HUES64 (cell line): ENCODE measurements around the gene AKIP1. TPM values are rescaled to one million over a fixed set of nuclear protein-coding genes. Genes with fewer than 3 reads are reported as not detected.

Experiments used
- H3K27ac ChIP-seq: 2 replicates; pipeline ENCODE4 v1.7.0; 2013; ENCODE audit warnings: low read depth, low read length, inconsistent platforms
- H3K27me3 ChIP-seq: 2 replicates; pipeline ENCODE4 v1.6.1; 2013; ENCODE audit warnings: mild to moderate bottlenecking, low read length; ENCODE audit not compliant: insufficient read depth
- H3K36me3 ChIP-seq: 2 replicates; pipeline ENCODE4 v1.6.1; 2013; ENCODE audit warnings: mild to moderate bottlenecking, low read length; ENCODE audit not compliant: insufficient read depth
- H3K4me1 ChIP-seq: 2 replicates; pipeline ENCODE4 v1.6.1; 2013; ENCODE audit warnings: mild to moderate bottlenecking, low read length, moderate library complexity; ENCODE audit not compliant: insufficient read depth
- H3K4me3 ChIP-seq: 2 replicates; pipeline ENCODE4 v1.5.1; 2013; ENCODE audit warnings: mild to moderate bottlenecking, low read length, moderate library complexity
- H3K9ac ChIP-seq: 2 replicates; pipeline ENCODE4 v1.6.1; 2013; ENCODE audit warnings: mild to moderate bottlenecking, low read depth, low read length
- H3K9me3 ChIP-seq: 2 replicates; pipeline ENCODE4 v1.6.1; 2013; ENCODE audit warnings: low read depth, low read length; ENCODE audit not compliant: insufficient read depth
- WGBS: fragments of 150-250, 120-280 bp; methylation state at CpG from one replicate; pipeline ENCODE4 v1.1.7; 2013; ENCODE audit warnings: missing lambda C conversion rate; 5-methylcytosine and 5-hydroxymethylcytosine counted together
- polyA plus RNA-seq, 2 experiments: library from polyadenylated mRNA; stranded (reverse); fragments of 50-300 nt; gene quantifications; one replicate each; pipeline ENCODE4 v1.2.3, GENCODE V29; 2013

AKIP1 gene, protein sequence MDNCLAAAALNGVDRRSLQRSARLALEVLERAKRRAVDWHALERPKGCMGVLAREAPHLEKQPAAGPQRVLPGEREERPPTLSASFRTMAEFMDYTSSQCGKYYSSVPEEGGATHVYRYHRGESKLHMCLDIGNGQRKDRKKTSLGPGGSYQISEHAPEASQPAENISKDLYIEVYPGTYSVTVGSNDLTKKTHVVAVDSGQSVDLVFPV
- polyA plus RNA-seq (2013, experiment 1 of 2), result 22.2 TPM
- polyA plus RNA-seq (2013, experiment 2 of 2), result 21.9 TPM

DNA sequence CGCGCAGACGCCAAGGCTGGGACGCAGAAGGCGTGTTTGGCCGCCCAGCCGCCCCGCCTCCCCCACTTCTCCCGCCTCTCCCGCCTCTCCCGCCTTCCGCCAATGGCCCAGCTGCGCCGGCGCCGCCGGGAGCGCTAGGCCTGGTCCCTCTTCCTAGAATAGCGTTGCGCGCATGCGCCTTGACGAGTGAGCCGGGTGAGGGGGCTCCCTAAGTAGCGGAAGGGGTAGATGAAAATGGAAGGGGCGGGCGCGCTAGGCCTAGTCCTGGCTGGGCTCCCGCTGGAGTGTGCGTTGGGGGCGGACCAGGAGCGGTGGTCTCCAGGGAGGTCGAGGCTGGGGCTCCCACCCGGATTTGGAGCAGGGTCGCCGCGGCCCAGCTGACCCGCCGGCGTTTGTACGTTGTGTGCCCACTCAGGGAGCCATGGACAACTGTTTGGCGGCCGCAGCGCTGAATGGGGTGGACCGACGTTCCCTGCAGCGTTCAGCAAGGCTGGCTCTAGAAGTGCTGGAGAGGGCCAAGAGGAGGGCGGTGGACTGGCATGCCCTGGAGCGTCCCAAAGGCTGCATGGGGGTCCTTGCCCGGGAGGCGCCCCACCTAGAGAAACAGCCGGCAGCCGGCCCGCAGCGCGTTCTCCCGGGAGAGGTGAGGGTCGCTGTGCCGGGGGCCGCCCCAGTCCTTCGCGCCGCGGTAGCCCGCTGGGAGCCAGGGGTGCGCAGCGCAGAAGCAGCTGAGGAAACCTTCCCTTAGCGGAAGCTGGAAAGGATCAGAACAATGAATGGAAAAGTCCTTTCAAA lies at the start of gene AKIP1:
TSS of gene AKIP1 (plus strand) at position 161 of the 795 bp plus-strand sequence. CDS start at position 422, 261 bp downstream.
- H3K27ac ChIP-seq, result peak within 1 kb of the TSS; percentile 65
- H3K36me3 ChIP-seq, result peaks cover 10% of the 10 kb centered on the region
- H3K4me3 ChIP-seq, result peak within 1 kb of the TSS; percentile 72
- no peaks in the 10 kb centered on the region for H3K9me3 ChIP-seq
- WGBS, result under 1% methylated on average over 68 of the region's 68 CpGs
- H3K9ac ChIP-seq, result peak within 1 kb of the TSS; percentile 73
- H3K4me1 ChIP-seq, result peaks cover 9% of the 10 kb centered on the region; the same call in 1 of the 2 replicates
- peaks cover 25% of the 10 kb centered on the region for H3K27me3 ChIP-seq

DNA sequence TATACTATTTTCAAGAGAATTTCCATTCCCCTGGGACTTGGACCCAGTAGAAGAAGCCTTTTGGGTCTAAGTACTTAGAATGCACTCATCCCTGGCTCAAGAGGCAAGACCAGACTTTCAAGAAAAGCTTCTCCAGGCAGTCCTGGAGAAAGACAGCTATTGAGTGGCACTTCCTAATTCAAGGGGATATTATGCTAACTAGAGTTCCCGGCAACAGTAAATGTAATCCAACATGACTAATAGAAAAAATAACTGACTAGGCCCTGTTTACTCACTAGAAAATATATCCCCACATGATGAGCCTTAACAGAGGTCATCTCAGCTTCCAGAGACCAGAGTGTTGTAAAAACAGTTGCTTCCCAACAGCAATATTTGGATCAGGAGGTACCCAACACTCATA lies 47.2 kb upstream of the AKIP1 start:
- H3K27ac ChIP-seq, result no peak overlapping the region
- H3K9ac ChIP-seq, result no peak overlapping the region
- H3K27me3 ChIP-seq, result no peaks in the 10 kb centered on the region
- H3K9me3 ChIP-seq, result no peaks in the 10 kb centered on the region
- peaks cover 10% of the 10 kb centered on the region for H3K4me1 ChIP-seq
- no peaks in the 10 kb centered on the region for H3K36me3 ChIP-seq
- no peak overlapping the region for H3K4me3 ChIP-seq
- 55% methylated on average over 1 of the region's 1 CpG for WGBS

DNA sequence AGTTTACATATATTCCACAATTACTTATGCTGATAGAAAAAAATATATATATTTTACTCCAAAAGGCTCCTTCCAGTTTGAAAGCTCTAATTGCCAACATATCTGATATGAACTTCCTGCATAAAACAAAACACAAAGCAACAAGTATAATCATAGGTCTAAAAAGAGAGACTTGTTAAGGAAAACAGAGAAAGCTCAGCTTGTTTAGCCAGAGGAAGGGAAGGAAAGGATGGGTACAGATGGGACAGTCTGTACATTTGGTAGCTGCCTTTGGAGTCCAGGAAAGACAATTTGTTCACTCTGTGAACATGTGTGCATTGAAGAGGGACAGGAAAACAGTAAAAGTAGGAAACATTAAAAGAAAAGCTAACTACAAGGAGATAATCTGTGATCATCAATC lies 45.7 kb upstream of the AKIP1 start:
- no peaks in the 10 kb centered on the region for H3K9me3 ChIP-seq
- H3K9ac ChIP-seq, result no peak overlapping the region
- peaks cover 17% of the 10 kb centered on the region for H3K4me1 ChIP-seq
- H3K4me3 ChIP-seq, result no peak overlapping the region
- no peaks in the 10 kb centered on the region for H3K36me3 ChIP-seq
- H3K27me3 ChIP-seq, result no peaks in the 10 kb centered on the region
- no peak overlapping the region for H3K27ac ChIP-seq

DNA sequence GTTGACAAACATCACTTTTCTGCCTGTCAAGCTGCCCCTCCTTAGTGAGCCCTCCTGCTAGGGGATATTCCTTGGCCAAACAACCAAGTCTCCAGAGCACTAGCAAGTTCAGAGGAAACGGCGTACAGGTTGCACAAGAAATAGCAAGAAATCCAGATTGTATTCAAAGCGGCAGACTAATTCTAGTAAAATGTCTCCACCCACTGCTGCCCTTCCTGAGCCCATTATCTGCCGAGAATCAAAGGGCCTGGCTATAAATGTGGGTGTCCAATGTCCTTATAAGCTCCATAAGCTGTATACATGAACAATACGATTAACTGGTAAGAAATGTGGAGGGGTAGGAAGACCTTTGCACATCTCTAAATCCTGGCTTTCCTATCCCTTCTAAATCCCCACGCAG lies 44.0 kb upstream of the AKIP1 start:
- 64% methylated on average over 4 of the region's 6 CpGs for WGBS
- peaks cover 22% of the 10 kb centered on the region for H3K4me1 ChIP-seq

DNA sequence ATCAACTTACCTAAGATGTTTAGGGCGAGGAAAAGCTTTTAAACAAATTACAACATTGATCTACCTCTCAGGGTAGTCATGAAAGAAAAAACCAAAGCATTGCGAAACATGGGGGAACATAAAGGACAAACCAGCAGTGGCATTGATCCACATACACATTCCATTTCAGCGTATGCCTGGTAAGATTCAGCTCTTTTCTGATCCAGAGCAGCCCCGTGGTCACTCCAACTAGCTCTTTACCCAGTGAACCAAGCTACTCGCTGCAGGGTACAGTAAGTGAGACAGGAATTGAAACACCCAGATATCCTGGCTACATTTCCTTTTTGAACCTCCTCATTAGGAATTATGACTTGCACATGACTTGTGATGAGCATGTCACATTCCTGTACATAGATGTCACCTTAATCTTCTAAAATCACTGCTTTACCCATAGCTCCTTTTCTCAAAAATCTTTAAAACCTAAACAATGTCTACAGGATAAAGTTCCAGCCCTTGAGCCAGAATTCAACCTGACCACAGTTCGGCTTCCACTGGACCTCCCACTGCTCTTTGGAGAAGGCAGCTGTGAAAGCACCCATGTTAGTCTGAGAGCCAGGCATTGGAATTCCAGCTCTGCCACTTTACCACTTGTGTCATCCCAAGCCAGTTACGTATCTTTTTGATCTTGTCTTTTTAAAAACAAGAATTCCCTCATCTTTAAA lies 42.9 kb upstream of the AKIP1 start:
- WGBS, result 88% methylated on average over 7 of the region's 7 CpGs
- Histone ChIP-seq H3K27ac (no peak overlapping the region), H3K4me3 (no peak overlapping the region), H3K4me1 (peaks cover 22% of the 10 kb centered on the region), H3K9ac (no peak overlapping the region), H3K27me3 (no peaks in the 10 kb centered on the region), H3K36me3 (no peaks in the 10 kb centered on the region), H3K9me3 (no peaks in the 10 kb centered on the region)

More for the DNA sequence above, 44.0 kb upstream of the AKIP1 start:
- H3K4me3 ChIP-seq, result no peak overlapping the region
- no peaks in the 10 kb centered on the region for H3K36me3 ChIP-seq
- no peaks in the 10 kb centered on the region for H3K27me3 ChIP-seq
- H3K9ac ChIP-seq, result no peak overlapping the region
- H3K27ac ChIP-seq, result no peak overlapping the region
- no peaks in the 10 kb centered on the region for H3K9me3 ChIP-seq

DNA sequence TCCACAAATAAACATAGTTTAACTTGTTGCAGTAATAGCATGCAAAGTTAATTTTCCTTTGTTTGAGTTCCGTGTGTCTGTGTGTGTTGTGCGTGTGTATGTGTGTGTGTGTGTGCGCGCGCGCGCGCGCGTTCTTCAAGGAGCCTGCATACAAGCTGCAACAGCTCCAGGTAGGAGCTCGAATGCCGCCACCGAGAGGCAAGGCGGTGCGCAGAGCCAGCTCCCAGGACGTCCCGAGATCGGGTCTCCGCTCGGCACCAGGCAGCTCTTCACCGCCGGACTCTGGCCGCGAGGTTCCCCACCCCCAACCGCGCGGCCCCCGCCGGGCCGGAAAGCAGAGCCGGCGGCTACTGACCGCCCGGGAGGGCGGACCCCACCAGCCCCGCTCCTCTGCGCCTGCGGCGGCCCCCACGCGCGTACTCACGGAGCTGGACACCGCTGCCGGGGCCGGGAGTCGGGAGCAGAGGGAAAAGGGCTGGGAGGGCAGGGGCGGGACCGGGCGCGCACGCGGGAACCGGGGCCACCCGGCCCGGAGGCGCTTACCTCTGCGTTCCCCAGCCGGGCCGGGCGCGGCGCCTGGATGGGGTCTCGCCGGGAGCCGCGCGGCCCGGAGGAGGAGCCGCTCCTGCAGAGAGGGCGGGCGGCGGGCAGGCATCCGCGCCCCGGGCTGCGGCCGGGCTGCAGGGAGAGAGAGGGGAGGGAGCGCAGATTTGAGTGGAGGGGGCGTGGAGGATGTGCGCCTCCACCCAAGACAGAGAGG lies 40.4 kb upstream of the AKIP1 start:
- peak overlapping the region; percentile 72 for H3K4me3 ChIP-seq

DNA sequence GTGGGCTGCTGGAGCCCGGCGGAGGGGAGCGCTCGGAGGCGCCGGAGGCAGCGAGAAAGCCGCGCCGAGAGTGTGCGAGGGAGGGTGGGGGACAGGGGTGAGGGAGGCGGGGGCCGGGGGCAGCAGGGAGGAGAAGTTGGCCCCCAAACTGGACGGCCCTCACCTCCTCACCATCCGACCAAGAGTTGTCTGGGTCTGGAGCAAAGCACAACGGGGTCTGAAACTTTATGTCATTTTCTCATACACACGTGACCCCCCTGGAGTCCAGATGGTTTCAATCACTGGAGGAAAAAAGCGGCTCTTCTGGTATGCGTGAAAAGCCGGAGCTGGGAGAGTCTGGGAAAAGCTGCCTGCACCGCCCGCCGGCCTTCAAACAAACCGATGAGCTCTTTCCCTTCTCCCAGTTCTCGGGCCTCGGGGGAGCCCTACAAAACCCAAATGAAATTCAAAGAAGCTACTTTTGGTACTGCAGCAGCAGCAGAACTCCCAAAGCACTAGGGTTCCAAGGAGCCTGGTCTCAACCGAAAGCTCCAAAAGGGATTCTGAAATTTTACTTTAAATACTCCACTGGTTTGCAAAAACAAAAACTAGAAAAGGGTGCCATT lies 39.7 kb upstream of the AKIP1 start:
- no peaks in the 10 kb centered on the region for H3K27me3 ChIP-seq
- 2% methylated on average over 27 of the region's 27 CpGs for WGBS
- peak overlapping the region; percentile 73 for H3K9ac ChIP-seq

More for the DNA sequence above, 40.4 kb upstream of the AKIP1 start:
- Histone ChIP-seq H3K27ac (peak overlapping the region; percentile 56; the same call in 1 of the 2 replicates), H3K9me3 (no peaks in the 10 kb centered on the region), H3K9ac (peak overlapping the region; percentile 73), H3K36me3 (no peaks in the 10 kb centered on the region), H3K4me1 (peaks cover 12% of the 10 kb centered on the region; the same call in 1 of the 2 replicates), H3K27me3 (no peaks in the 10 kb centered on the region)
- under 1% methylated on average over 81 of the region's 81 CpGs for WGBS

DNA sequence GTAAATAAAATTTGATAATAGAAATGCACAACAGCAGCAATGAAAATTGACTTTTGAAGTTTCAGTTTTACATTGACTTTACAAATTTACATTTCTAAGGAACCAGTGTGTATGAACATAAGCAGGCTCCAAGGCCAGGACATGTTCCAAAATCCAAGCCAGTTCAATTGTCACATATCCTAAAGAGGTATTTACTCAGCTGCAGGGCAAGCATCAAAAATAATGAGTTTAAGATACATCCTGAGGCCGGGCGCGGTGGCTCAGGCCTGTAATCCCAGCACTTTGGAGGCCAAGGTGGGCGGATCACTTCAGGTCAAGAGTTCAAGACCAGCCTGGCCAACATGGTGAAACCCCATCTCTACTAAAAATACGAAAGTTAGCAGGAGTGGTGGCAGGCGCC lies 39.0 kb upstream of the AKIP1 start:
- peak overlapping the region; percentile 72; the same call in 1 of the 2 replicates for H3K4me3 ChIP-seq

More for the DNA sequence above, 39.7 kb upstream of the AKIP1 start:
- H3K36me3 ChIP-seq, result no peaks in the 10 kb centered on the region
- H3K9me3 ChIP-seq, result no peaks in the 10 kb centered on the region
- peak overlapping the region; percentile 72 for H3K4me3 ChIP-seq
- peak overlapping the region; percentile 46; the same call in 1 of the 2 replicates for H3K27ac ChIP-seq
- peaks cover 12% of the 10 kb centered on the region; the same call in 1 of the 2 replicates for H3K4me1 ChIP-seq

DNA sequence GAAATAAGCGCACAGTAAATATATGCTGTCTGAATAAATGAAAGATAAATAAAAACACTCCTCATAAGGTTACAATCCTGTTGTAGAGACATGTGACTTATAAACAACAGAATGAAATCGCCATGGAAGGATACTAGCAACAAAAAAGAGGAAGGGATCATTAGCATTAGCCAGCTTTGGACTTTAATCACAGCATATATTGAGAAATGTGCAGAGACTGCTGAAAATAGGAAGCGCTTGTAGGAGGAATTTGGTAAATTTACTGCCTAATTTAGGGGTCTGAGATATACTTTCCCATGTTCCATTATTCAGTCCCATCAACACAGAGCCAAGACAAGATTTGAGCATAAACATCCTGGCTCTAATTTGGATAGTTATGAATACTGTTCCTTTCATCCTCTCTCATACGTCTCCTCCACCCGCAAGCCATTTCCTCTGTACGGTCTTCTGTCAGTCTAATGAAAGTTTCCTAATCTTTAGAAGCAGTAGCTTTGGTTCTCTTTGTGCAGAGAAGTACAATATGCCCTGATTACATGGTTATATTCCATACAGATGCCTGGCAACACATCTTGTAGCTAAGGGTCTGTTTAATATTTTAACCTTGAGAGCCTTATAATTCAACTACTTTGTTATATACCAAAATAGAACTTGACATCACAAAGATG lies 37.1 kb upstream of the AKIP1 start:
- peaks cover 12% of the 10 kb centered on the region; the same call in 1 of the 2 replicates for H3K4me1 ChIP-seq
- 91% methylated on average over 5 of the region's 6 CpGs for WGBS
- H3K36me3 ChIP-seq, result no peaks in the 10 kb centered on the region
- no peaks in the 10 kb centered on the region for H3K27me3 ChIP-seq
- no peak overlapping the region for H3K4me3 ChIP-seq
- no peaks in the 10 kb centered on the region for H3K9me3 ChIP-seq
- no peak overlapping the region for H3K9ac ChIP-seq
- no peak overlapping the region for H3K27ac ChIP-seq

More for the DNA sequence above, 39.0 kb upstream of the AKIP1 start:
- Histone ChIP-seq H3K4me1 (peaks cover 12% of the 10 kb centered on the region; the same call in 1 of the 2 replicates), H3K9ac (no peak overlapping the region), H3K9me3 (no peaks in the 10 kb centered on the region), H3K36me3 (no peaks in the 10 kb centered on the region), H3K27ac (no peak overlapping the region), H3K27me3 (no peaks in the 10 kb centered on the region)
- 91% methylated on average over 6 of the region's 6 CpGs for WGBS

DNA sequence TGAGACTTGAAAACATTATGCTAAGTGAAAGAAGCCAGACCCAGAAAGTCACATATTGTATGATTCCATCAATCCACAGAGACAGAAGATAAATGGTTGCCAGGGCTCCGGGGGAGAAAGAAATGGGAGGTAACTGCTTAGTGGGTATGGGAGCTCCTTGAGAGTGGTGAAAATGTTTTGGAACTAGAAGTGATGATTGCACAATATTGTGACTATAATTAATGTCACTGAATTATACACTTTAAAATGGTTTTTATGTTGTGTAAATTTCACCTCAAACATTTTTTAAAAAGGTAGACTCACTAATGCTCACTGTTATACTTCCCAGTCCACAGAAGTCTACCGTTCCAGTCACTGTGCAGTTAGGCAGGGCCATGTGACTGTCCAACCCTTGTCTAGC lies 32.2 kb upstream of the AKIP1 start:
- Histone ChIP-seq H3K4me3 (no peak overlapping the region), H3K27me3 (no peaks in the 10 kb centered on the region)
- 97% methylated on average over 2 of the region's 2 CpGs for WGBS

More for the DNA sequence above, 32.2 kb upstream of the AKIP1 start:
- H3K4me1 ChIP-seq, result no peaks in the 10 kb centered on the region
- no peak overlapping the region for H3K27ac ChIP-seq
- no peaks in the 10 kb centered on the region for H3K36me3 ChIP-seq
- H3K9me3 ChIP-seq, result no peaks in the 10 kb centered on the region
- no peak overlapping the region for H3K9ac ChIP-seq
